Tracheal epithelial cell (primary cell): ENCODE data around the gene LGALS4. TPM values are rescaled to one million over a fixed set of nuclear protein-coding genes. Genes with fewer than 3 reads are reported as not detected.

Experiments
- total RNA-seq: library from RNA; depleted of rRNA; stranded (reverse); fragments of >200 nt; gene quantifications from 2 replicates; pipeline ENCODE4 v1.2.1, GENCODE V29; 2014

The LGALS4 gene, protein sequence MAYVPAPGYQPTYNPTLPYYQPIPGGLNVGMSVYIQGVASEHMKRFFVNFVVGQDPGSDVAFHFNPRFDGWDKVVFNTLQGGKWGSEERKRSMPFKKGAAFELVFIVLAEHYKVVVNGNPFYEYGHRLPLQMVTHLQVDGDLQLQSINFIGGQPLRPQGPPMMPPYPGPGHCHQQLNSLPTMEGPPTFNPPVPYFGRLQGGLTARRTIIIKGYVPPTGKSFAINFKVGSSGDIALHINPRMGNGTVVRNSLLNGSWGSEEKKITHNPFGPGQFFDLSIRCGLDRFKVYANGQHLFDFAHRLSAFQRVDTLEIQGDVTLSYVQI
- total RNA-seq, result 0.21 TPM in 1 of 2 replicates, not detected in the other

DNA sequence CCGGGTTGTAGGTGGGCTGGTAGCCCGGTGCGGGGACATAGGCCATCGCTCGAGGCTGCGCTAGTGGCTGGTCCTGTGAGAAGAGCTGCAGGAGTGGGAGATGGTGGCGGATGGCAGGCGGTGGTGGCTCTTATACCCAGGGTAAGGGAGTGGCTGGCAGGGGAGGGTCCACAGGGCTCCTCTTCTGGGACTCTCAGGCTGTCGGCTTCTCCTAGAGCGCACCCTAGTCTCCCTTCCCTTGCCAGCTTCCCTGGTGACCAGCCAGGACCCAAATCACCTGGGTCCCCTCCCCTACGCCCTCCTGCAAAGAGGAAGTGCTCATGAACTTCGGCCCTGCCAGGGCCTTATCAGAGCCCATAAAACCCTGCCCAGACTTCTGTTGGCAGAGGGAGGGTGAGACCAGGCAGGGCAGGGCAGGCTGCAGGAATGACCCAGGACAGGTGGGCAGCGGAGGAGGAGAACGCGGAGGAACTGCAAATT, at the start of gene LGALS4:
Gene LGALS4, minus strand, starts transcription at position 105 of the 480 bp plus-strand sequence. Its CDS starts 59 bp downstream, at position 46.

DNA sequence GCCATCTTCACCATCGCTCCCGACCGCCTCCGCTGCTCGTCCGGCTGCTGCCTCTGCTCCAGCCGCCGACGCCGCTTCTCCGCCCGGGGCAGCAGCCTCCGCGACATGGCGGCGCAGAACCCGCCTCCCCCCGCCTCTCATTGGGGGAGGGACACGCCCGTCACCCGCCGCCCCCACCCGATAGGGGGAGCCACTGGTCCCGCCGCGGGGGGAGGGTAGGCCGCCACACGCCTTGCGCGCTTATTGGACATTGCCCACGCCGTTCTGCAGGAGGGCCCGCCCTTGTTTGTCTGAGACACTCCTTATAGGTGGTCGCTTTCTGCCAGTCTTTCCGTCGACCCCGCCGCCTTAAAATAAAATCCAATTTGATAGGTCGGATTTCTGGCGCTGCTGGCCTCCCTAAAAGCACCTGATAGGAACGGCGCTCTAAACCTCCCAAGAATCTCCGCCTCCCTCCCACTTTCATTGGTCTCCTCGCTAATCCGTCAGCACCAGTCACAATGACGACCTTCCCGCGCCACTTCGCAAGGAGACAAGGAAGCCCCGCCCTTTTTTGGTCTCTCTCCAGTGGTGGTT, 37.2 kb upstream of the LGALS4 start, which contains the start of gene HNRNPL:
Gene HNRNPL, minus strand, starts transcription at position 127 of the 576 bp plus-strand sequence. Its CDS starts 20 bp downstream, at position 107.

DNA sequence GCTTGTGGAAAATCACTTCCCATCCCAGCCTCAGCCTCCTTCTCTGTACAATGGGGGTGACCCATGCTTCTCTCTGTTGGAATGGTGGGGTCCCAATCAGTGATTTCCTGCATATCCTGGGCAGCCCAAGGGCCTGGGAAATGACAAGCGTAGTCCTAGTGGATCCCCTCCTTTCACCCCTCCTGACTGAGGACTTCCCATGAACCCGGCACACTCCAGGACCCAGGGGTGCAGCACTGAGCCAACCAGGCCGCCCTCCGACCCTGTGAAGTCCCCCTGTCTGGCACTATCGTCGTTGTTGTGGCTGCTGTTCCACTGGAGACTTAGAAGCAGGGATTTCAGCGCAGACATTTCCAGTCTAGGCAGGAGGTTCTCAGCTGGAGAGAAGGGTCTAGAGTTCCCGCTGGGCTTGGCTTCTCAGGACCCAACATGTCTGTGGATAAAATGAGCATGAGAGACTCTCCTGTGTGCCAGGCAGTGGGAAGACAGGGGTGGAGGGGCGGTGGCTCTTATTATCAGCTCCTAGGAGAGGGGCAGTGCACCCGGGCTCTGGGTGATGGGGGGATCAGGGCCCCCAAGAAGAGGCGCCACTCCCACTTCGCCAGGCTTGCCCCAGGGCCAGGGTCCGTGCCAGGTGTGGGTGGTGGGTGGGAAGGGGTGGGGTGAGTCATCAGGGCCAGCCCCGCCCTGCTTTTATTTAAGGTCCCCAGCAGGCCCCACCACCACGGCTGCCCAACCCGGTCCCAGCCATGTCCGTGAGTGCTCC, 24.1 kb downstream of the LGALS4 start, which contains the start of gene LGALS7B:
Gene LGALS7B, plus strand, starts transcription at position 723 of the 766 bp plus-strand sequence. Its CDS starts 27 bp downstream, at position 750.

DNA sequence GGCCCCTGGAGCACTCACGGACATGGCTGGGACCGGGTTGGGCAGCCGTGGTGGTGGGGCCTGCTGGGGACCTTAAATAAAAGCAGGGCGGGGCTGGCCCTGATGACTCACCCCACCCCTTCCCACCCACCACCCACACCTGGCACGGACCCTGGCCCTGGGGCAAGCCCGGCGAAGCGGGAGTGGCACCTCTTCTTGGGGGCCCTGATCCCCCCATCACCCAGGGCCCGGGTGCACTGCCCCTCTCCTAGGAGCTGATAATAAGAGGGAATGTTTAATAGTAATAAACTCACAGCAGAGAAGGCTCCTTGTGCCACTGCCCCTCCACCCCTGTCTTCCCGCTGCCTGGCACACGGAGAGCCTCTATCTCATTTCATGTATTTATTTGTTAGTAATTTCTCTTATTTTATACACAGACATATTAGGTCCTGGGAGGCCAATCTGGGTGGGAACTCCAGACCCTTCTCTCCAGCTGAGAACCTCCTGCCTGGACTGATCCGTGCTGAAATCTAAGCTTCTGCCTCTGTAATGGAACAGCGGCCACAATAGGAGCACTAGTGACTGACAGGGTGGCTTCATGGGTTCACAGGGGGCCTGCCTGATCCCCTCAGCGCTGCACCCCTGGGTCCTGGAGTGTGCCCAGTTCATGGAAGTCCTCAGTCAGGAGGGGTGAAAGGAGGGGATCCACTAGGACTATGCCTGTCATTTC, 39.1 kb downstream of the LGALS4 start, which contains the start of gene LGALS7:
Gene LGALS7, minus strand, starts transcription at position 49 of the 709 bp plus-strand sequence. Its CDS starts 25 bp downstream, at position 24.

Other genes starting within 250 kb of the LGALS4 start
- gene MAP4K1, start 195.0 kb downstream of the LGALS4 start, total RNA-seq, result not detected in 2 replicates
- gene EIF3K, start 193.8 kb downstream of the LGALS4 start, total RNA-seq, result 499 and 531 TPM in 2 replicates
- gene ACTN4, start 165.3 kb downstream of the LGALS4 start, total RNA-seq, result 124 and 320 TPM in 2 replicates
- gene CAPN12, start 68.5 kb downstream of the LGALS4 start, total RNA-seq, result 5.3 and 7.7 TPM in 2 replicates
- gene LGALS7, start 39.4 kb downstream of the LGALS4 start, total RNA-seq, result 11.6 and 438 TPM in 2 replicates
- 85.8 and 4,166 TPM in 2 replicates for gene LGALS7B, start 23.7 kb downstream of the LGALS4 start, total RNA-seq
- 23.1 and 30.5 TPM in 2 replicates for gene ECH1, start 18.8 kb upstream of the LGALS4 start, total RNA-seq
- gene HNRNPL, start 37.0 kb upstream of the LGALS4 start, total RNA-seq, result 162 and 166 TPM in 2 replicates
- 14.7 and 32.2 TPM in 2 replicates for gene RINL, start 65.3 kb upstream of the LGALS4 start, total RNA-seq
- 68.8 and 74.9 TPM in 2 replicates for gene SIRT2, start 86.7 kb upstream of the LGALS4 start, total RNA-seq
- 13.4 and 21.2 TPM in 2 replicates for gene NFKBIB, start 87.0 kb upstream of the LGALS4 start, total RNA-seq
- gene CCER2, start 99.2 kb upstream of the LGALS4 start, total RNA-seq, result 0.21 TPM in 1 of 2 replicates, not detected in the other
- gene SARS2, start 117.8 kb upstream of the LGALS4 start, total RNA-seq, result 14.1 and 14.9 TPM in 2 replicates
- gene MRPS12, start 118.0 kb upstream of the LGALS4 start, total RNA-seq, result 60.5 and 70.6 TPM in 2 replicates
- gene FBXO17, start 162.8 kb upstream of the LGALS4 start, total RNA-seq, result 24.3 and 27.7 TPM in 2 replicates
- gene FBXO27, start 219.6 kb upstream of the LGALS4 start, total RNA-seq, result 4.9 and 9.6 TPM in 2 replicates